8988T (cell line): ENCODE data around the gene TCF7L2.

Source experiments
- DNase-seq: peaks from one replicate; pipeline ENCODE4 v3.0.0; 2011

The TCF7L2 gene

GRCh38 chr10:113160641-113161040 is 210.6 kb downstream of the TCF7L2 start:
- DNase-seq, result no peak

GRCh38 chr10:113161066-113161465 is 211.0 kb downstream of the TCF7L2 start:
- DNase-seq, result no peak

GRCh38 chr10:113162960-113163359 is 212.9 kb downstream of the TCF7L2 start:
- no peak for DNase-seq

- DNase-seq, result no peak
These were observed 215.6 kb downstream of the TCF7L2 start for GRCh38 chr10:113165673-113166072.

- no peak for DNase-seq
These were observed 217.7 kb downstream of the TCF7L2 start for GRCh38 chr10:113167702-113168101.

GRCh38 chr10:113168584-113168983 is 218.5 kb downstream of the TCF7L2 start:
- no peak for DNase-seq

- DNase-seq, result no peak
These were observed 219.1 kb downstream of the TCF7L2 start for GRCh38 chr10:113169111-113169510.

- DNase-seq, result no peak
These were observed 219.9 kb downstream of the TCF7L2 start for GRCh38 chr10:113169853-113170460.

GRCh38 chr10:113171662-113172061 is 221.6 kb downstream of the TCF7L2 start:
- DNase-seq, result no peak

GRCh38 chr10:113175176-113175575 is 225.1 kb downstream of the TCF7L2 start:
- DNase-seq, result no peak

- no peak for DNase-seq
These were observed 226.0 kb downstream of the TCF7L2 start for GRCh38 chr10:113175756-113176651.

- DNase-seq, result no peak
These were observed 226.7 kb downstream of the TCF7L2 start for GRCh38 chr10:113176652-113177155.

- no peak for DNase-seq
These were observed 227.3 kb downstream of the TCF7L2 start for GRCh38 chr10:113177156-113177935.

- no peak for DNase-seq
These were observed 227.9 kb downstream of the TCF7L2 start for GRCh38 chr10:113177936-113178335.

GRCh38 chr10:113178771-113179170 is 228.7 kb downstream of the TCF7L2 start:
- DNase-seq, result no peak

- DNase-seq, result no peak
These were observed 229.2 kb downstream of the TCF7L2 start for GRCh38 chr10:113179265-113179664.

GRCh38 chr10:113179966-113180365 is 229.9 kb downstream of the TCF7L2 start:
- no peak for DNase-seq

GRCh38 chr10:113180401-113181154 is 230.5 kb downstream of the TCF7L2 start:
- DNase-seq, result no peak

- DNase-seq, result no peak
These were observed 232.1 kb downstream of the TCF7L2 start for GRCh38 chr10:113182154-113182553.

GRCh38 chr10:113183573-113183972 is 233.5 kb downstream of the TCF7L2 start:
- DNase-seq, result no peak

- DNase-seq, result no peak
These were observed 237.2 kb downstream of the TCF7L2 start for GRCh38 chr10:113187063-113187777.

- DNase-seq, result no peak
These were observed 249.4 kb downstream of the TCF7L2 start for GRCh38 chr10:113199459-113199858.
